ENCODE data around the gene DUS3L.

GRCh38 chr19:5817218-5817617, 26.3 kb upstream of the DUS3L start:
- TF ChIP-seq, protein P1, sequence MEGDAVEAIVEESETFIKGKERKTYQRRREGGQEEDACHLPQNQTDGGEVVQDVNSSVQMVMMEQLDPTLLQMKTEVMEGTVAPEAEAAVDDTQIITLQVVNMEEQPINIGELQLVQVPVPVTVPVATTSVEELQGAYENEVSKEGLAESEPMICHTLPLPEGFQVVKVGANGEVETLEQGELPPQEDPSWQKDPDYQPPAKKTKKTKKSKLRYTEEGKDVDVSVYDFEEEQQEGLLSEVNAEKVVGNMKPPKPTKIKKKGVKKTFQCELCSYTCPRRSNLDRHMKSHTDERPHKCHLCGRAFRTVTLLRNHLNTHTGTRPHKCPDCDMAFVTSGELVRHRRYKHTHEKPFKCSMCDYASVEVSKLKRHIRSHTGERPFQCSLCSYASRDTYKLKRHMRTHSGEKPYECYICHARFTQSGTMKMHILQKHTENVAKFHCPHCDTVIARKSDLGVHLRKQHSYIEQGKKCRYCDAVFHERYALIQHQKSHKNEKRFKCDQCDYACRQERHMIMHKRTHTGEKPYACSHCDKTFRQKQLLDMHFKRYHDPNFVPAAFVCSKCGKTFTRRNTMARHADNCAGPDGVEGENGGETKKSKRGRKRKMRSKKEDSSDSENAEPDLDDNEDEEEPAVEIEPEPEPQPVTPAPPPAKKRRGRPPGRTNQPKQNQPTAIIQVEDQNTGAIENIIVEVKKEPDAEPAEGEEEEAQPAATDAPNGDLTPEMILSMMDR (IDR thresholded peaks at IDR 0.05) = no peak
- TF ChIP-seq POLR2A (IDR thresholded peaks at IDR 0.05) = no peak
